ENCODE results near the gene LCN15.
A peak's percentile ranks its signal among the peaks of the same experiment; 100 is the strongest.

Gene LCN15, protein sequence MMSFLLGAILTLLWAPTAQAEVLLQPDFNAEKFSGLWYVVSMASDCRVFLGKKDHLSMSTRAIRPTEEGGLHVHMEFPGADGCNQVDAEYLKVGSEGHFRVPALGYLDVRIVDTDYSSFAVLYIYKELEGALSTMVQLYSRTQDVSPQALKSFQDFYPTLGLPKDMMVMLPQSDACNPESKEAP

DNA sequence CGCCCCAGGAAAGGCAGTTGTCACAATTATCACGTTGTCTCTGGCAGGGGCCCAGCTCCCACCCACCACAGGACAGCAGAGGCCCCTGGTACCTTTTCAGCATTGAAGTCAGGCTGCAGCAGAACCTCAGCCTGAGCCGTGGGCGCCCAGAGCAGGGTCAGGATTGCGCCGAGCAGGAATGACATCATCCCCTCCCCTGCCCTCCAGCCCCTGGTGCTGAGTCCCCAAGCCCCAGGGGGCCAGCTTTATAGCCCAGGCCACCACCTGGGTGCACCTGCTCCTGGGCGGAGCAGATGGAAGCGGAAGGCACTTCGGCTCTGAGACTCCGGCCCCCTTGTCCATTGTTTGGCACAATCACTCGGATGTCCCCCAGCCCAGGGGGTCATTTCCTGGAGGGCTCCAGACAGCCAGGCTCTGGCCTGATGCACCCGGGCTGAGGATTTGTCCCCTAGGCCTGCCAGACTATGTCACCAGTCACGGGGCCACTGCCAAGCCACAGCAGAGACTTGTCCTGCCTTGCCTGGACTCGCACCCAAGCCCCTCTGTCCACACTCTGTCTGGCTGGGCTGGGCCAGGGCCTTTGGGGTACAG lies at the start of gene LCN15:
Gene LCN15 (minus strand): TSS at position 218 of the 591 bp plus-strand sequence. CDS start 30 bp downstream, at position 188.
- H3K27ac ChIP-seq = peak within 1 kb of the TSS; percentile 50; the same call in 1 of the 2 replicates
- TF ChIP-seq, protein P1, sequence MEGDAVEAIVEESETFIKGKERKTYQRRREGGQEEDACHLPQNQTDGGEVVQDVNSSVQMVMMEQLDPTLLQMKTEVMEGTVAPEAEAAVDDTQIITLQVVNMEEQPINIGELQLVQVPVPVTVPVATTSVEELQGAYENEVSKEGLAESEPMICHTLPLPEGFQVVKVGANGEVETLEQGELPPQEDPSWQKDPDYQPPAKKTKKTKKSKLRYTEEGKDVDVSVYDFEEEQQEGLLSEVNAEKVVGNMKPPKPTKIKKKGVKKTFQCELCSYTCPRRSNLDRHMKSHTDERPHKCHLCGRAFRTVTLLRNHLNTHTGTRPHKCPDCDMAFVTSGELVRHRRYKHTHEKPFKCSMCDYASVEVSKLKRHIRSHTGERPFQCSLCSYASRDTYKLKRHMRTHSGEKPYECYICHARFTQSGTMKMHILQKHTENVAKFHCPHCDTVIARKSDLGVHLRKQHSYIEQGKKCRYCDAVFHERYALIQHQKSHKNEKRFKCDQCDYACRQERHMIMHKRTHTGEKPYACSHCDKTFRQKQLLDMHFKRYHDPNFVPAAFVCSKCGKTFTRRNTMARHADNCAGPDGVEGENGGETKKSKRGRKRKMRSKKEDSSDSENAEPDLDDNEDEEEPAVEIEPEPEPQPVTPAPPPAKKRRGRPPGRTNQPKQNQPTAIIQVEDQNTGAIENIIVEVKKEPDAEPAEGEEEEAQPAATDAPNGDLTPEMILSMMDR (conservative IDR thresholded peaks at IDR 0.05) = no peak

DNA sequence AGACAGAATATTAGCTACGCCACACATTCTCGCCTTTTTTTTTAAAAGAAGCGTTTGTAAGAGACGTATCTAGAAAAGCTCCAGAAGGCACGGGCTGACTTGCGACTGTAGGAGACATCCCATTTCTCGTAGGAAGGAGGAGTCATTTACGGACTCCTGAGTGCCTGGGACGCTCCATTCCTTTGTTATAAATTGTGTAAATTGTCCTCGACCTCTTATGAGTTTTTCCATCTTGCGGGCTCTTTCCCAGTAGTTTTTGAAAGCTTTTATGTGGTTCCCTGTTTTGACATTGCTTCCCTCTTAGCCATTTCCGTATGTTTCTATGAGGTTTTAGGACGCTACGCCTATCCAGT lies 44.5 kb upstream of the LCN15 start:
- TF ChIP-seq, protein P1 (conservative IDR thresholded peaks at IDR 0.05) = no peak
- peak overlapping the region; percentile 99 for H3K27ac ChIP-seq

DNA sequence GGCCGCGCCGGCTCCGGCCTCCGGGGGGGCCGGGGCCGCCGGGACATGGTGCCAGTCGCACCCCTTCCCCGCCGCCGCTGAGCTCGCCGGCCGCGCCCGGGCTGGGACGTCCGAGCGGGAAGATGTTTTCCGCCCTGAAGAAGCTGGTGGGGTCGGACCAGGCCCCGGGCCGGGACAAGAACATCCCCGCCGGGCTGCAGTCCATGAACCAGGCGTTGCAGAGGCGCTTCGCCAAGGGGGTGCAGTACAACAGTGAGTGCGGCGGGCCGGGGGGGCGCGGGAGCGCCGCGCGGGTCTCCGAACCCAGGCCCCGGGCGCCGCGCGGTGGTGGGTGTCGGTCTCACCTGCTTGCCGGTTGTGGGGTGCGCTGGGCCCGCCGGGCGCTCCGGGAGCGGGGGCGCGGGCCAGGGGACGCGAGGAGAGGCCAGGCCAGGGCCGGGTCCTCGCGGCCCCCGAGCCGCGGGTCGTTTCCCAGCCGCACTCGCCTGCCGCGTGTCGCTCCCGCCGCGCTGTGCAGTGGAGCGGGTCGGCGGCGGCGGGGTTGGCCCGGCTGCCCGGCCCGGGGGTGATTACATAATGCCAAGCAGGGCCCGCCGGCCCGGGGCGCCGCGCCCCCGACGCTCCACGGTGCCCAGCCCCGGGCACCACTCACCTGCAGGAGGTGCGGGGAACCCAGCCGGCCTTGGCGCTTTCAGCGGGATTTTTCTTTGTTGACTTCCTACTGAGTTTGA lies 43.9 kb upstream of the LCN15 start:
- peak overlapping the region; percentile 99 for H3K27ac ChIP-seq
- TF ChIP-seq, protein P1 (conservative IDR thresholded peaks at IDR 0.05) = no peak; the same call in 1 of the 2 replicates

DNA sequence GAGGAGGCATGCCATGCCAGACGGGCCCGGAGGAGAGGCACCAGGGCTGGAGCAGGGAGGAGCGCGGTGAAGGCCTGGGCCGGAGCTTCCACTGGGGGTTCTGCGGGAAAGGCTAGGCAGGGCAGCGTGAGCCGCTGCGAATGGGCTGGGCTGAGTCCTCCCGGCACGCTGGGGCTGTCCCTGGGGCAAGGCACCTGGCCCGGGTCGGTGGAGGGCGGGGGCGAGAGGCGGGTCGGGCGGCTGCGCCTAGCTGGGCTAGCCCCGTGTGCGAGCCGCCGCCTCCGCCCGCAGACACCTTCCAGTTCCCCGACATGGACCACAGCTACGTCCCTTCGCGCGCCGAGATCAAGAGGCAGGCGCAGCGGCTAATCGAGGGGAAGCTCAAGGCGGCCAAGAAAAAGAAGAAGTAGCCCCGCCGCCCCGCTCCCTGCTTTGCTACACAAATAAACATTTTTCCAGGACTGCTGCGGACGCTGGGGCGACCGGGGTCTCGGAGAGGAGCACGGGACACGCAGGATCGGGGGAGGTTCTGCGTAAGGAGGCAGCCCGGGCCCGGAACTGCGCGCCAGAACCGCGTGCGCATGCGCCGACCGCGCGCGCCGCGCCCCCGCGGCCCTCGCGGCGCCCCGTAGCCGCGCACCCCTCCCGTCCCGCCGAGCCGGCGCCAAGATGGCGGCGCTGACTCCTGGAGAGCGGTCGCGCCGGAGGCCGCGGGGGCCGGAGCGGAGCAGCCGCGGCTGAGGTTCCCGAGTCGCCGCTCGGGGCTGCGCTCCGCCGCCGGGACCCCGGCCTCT lies 43.2 kb upstream of the LCN15 start, which contains the start of gene RABL6:
Gene RABL6 (plus strand): TSS at position 668 of the 794 bp plus-strand sequence. CDS start 249 bp downstream, outside the sequence.
- TF ChIP-seq, protein P1 (conservative IDR thresholded peaks at IDR 0.05) = no peak
- H3K27ac ChIP-seq = peak within 1 kb of the TSS; percentile 99

DNA sequence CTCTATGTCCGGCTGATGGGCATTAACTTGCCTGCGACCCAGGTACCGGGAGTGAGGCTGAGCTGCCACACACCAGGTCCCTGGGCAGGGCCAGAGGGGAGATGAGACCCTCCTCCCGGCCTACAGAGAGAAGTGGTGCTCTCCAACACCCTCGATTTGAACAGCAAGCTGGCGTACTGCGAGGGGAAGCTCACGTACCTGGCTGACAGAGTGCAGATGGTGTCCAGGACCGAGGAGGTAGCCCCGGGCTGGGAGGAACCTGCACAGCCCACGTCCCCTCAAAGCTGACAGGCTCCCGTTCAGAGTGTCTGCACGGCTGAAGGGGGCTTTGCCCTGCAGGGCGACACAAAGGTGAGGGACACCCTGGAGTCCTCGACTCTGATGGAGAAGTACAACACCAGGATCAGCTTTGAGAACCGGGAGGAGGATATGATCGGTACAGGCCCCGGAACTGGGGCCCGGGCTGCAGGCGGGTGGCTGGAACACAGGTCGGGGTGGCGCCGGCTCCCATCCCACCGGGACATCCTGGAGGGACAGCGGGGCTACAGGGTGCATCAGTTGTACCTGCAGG lies 42.4 kb upstream of the LCN15 start:
- peak overlapping the region; percentile 99 for H3K27ac ChIP-seq
- TF ChIP-seq, protein P1 (conservative IDR thresholded peaks at IDR 0.05) = no peak

DNA sequence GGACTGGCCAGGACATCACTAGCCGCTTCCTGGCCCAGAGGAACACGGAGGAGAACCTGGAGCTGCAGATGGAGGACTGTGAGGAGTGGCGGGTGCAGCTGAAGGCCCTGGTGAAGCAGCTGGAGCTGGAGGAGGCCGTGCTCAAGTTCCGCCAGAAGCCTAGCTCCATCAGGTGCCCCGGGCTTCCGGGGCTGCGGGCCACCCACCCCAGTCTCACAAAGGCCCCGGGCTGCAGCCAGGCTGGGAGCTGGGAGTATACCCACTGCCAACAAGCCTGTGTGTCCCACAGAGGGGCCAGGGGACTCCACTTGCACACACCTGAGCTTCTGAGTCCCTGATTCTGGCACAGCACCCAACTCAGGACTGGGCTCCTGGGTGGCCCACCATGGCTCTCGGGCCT lies 41.7 kb upstream of the LCN15 start:
- H3K27ac ChIP-seq = peak overlapping the region; percentile 99
- TF ChIP-seq, protein P1 (conservative IDR thresholded peaks at IDR 0.05) = no peak

Data from VCaP (cell line).